ENCODE data around the gene FCRLA.

Gene FCRLA

GRCh38 chr1:161731981-161732718, 25.1 kb downstream of the FCRLA start:
- no peak for DNase-seq (ENCODE audit: low read depth in 2 of 2)

GRCh38 chr1:161733526-161733925, 26.5 kb downstream of the FCRLA start:
- peak; percentile 79 for DNase-seq (ENCODE audit: low read depth in 2 of 2)

- no peak for DNase-seq (ENCODE audit: low read depth in 2 of 2)
These were observed 28.8 kb downstream of the FCRLA start for GRCh38 chr1:161735837-161736236.

- no peak for DNase-seq (ENCODE audit: low read depth in 2 of 2)
These were observed 29.4 kb downstream of the FCRLA start for GRCh38 chr1:161736335-161736969.

DNA sequence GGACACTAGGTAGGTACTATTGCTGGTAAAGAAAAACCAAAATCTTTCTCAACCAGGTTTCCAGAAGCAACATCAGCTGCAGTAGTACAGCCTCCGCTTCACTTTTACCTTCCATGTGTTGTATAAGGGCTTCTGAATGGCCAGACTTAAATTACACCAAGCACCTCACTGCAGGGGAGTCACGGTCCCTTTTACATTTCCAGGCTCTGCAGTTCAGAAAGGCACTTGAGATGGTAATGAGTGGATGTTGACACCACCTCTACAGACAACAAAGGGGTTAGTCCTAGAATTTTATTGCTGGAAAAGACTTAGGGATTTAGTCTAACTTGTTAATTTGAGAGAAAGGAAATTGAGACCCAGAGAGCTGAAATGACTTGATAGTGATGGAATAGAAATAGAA, 30.6 kb downstream of the FCRLA start:
- no peak for DNase-seq (ENCODE audit: low read depth in 2 of 2)

- peak in 1 of 2 experiments; percentile 62 for DNase-seq (ENCODE audit: low read depth in 2 of 2)
These were observed 31.7 kb downstream of the FCRLA start for GRCh38 chr1:161738627-161739287.

DNA sequence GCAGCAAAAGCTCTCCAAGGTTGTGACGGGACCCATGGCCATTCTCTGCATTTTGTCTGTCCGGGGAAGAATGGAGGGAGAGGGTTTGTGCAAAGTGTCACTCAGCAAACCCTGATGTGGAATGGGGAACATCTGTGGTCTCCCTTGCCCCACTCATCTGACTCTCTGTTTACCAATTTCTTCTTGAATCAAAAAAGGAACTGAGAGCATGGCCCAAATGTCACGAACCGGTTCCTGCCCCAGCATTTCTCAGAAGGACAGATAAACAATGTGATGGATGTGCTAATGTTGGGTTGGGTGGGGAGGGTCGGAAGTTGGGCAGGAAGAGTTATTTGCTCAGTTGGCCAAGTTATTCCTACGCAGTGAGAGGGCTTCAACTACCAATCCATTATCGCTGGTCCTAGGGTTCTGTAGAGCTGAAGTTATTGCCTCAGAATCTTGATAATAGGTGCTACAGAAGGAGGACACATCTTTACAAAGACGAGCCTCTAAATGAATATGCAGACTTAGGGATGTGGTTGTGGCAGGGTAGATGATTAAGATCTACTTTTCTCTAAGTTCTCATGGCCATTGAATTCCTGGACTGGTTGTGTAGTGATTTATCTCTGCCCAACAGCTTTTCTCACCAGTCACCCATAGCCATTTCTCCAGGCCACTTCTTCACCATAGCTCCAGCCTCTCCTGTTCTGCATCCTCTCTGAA, 33.0 kb downstream of the FCRLA start:
- DNase-seq (ENCODE audit: low read depth in 2 of 2), result no peak

DNA sequence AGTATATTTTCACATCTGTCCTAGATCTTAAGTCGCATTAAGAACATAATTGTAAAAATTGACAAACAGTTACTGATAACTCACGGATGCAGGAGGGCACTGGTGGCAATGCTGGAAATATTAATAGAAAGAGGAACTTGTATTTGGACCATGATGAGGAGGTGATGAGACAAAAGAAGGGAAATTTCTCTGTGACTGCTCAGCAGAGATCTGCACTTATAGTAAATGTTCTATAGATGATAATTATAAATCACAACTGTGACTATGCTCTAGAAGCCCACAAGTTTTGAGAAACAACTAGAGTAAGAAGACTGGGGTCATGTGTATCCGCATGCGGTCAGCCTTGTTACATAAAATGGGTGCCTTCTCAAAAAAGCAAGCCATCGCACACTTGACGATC, 33.9 kb downstream of the FCRLA start:
- DNase-seq (ENCODE audit: low read depth in 2 of 2), result no peak

- no peak for DNase-seq (ENCODE audit: low read depth in 2 of 2)
These were observed 36.2 kb downstream of the FCRLA start for GRCh38 chr1:161743231-161743630.

GRCh38 chr1:161747801-161748200, 40.8 kb downstream of the FCRLA start:
- DNase-seq (ENCODE audit: low read depth in 2 of 2), result no peak

DNA sequence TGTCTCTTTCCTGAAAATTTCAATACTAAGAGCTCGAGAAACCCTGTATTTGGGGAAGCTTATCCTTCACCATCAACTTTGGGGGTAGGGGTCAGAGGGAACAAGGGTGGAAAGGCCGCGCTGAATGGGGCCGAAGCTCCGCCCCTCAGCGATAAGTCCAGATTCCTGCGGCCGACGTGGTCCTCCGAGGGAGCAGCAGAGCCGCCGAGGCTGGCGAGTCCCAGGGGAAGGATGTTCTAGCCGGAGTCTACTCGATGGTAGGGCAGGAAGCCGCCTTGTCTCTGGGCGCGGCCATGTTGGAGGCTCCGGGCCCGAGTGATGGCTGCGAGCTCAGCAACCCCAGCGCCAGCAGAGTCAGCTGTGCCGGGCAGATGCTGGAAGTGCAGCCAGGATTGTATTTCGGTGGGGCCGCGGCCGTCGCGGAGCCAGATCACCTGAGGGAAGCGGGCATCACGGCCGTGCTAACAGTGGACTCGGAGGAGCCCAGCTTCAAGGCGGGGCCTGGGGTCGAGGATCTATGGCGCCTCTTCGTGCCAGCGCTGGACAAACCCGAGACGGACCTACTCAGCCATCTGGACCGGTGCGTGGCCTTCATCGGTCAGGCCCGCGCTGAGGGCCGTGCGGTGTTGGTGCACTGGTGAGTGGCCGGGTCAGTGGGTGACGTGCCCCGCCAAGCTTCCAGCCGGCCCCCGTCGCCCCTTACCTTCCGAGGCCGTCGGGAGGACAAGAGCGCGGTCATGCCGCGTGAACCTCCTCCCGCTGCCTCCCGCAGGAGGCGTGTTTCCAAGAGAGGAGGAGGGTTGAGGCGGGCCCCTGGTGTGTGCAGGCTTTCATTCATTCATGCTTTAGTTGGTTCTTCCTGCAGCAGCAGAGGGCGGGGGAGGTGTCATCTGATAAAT, 42.7 kb downstream of the FCRLA start, which contains the start of gene DUSP12:
DUSP12 (plus strand) TSS at position 278 of the 899 bp plus-strand sequence; CDS start at position 294, 16 bp downstream.
- peak; percentile 87 to 89 for DNase-seq (ENCODE audit: low read depth in 2 of 2)

- no peak for DNase-seq (ENCODE audit: low read depth in 2 of 2)
These were observed 56.6 kb downstream of the FCRLA start for GRCh38 chr1:161763522-161764098.
